ENCODE data around the gene FAM53B. TPM values are rescaled to one million over a fixed set of nuclear protein-coding genes. Genes with fewer than 3 reads are reported as not detected.
A peak's percentile ranks its signal among the peaks of the same experiment; 100 is the strongest.

The FAM53B gene
- total and polyA plus RNA-seq, 8 donors = 12.8 to 34.6 (median 23.0) TPM

DNA sequence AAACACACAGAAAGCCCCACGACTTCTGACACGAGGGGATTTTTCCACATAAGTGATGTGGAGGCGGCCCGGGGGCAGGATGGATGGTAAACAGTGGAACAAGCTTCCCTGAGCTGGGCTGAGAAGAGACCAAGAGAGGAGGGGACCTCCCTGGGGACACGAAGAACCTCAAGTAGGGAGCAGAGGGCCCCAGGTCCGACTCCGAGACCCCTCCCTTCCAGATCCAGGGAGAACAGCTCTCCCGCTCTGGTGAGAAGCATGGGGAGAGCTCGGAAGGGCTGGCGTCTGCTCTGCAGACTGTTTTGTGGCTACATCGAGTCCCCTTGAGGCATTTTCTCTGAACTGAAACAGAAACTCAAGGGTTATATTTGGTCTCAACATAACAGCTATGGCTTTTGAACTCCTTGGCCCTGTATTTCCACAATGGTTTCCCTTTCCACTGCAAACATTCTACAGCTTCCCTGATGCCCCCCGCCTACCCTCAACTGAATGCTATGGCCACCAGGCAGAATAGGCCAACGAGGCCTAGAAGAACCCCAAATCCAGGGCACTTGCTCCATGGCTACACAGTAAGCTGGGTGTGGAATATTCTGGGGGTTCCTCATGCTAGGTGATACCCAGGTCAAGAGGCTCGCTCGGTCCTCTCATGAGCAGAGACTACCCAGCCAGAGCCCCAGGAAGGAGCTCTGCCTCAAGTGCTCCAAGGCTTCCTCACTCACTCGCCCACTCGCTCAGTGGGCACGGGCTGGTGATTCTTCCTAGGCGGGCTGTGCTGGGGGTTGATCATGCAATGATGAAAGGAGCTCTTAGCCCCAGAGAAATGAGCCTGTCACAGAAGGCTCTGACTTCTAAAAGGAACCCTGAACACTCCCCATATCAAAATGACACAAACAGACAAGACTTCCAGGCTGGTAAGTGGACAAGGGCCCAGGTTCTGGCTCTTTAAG, 47.5 kb downstream of the FAM53B start:
- Histone ChIP-seq H3K4me1 (peaks cover 20 to 55% of the 10 kb centered on the region in 2 donors), H3K27ac (peak overlapping the region in 1 of 2 donors; percentile 68), H3K36me3 (peaks cover 0 to 33% of the 10 kb centered on the region in 2 donors), H3K9me3 (no peaks in the 10 kb centered on the region), H3K4me3 (no peak overlapping the region), H3K27me3 (no peaks in the 10 kb centered on the region)
- ATAC-seq = no peak
- intact Hi-C loops (cut with DNase I) = no loop called here
- TF ChIP-seq, protein P1, sequence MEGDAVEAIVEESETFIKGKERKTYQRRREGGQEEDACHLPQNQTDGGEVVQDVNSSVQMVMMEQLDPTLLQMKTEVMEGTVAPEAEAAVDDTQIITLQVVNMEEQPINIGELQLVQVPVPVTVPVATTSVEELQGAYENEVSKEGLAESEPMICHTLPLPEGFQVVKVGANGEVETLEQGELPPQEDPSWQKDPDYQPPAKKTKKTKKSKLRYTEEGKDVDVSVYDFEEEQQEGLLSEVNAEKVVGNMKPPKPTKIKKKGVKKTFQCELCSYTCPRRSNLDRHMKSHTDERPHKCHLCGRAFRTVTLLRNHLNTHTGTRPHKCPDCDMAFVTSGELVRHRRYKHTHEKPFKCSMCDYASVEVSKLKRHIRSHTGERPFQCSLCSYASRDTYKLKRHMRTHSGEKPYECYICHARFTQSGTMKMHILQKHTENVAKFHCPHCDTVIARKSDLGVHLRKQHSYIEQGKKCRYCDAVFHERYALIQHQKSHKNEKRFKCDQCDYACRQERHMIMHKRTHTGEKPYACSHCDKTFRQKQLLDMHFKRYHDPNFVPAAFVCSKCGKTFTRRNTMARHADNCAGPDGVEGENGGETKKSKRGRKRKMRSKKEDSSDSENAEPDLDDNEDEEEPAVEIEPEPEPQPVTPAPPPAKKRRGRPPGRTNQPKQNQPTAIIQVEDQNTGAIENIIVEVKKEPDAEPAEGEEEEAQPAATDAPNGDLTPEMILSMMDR (IDR thresholded peaks at IDR 0.05) = no peak
- no peak for DNase-seq

DNA sequence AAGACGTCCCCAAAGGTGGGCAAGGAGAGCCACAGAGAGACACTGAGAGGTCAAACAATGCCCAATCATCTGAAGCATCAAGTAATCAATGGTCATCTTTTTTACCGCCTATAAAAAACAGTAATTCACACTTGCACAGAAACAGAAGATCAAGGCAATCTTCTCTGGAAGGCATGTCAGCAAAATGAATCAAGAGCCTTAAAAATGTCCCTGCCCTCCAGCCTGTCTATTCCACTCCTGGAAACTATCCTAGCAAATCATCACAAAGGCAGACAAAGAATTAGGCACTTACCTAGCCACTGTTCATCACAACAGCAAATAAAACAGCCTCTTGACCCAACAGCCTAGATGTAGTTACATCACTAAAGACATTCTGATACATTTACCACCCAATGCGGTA, 48.9 kb downstream of the FAM53B start:
- Histone ChIP-seq H3K4me3 (no peak overlapping the region), H3K36me3 (peaks cover 0 to 34% of the 10 kb centered on the region in 2 donors), H3K4me1 (peaks cover 5 to 40% of the 10 kb centered on the region in 2 donors), H3K27me3 (no peaks in the 10 kb centered on the region), H3K27ac (no peak overlapping the region), H3K9me3 (no peaks in the 10 kb centered on the region)
- DNase-seq = no peak
- TF ChIP-seq, protein P1 (IDR thresholded peaks at IDR 0.05) = no peak
- no peak for ATAC-seq
- intact Hi-C loops (cut with DNase I) = no loop called here

DNA sequence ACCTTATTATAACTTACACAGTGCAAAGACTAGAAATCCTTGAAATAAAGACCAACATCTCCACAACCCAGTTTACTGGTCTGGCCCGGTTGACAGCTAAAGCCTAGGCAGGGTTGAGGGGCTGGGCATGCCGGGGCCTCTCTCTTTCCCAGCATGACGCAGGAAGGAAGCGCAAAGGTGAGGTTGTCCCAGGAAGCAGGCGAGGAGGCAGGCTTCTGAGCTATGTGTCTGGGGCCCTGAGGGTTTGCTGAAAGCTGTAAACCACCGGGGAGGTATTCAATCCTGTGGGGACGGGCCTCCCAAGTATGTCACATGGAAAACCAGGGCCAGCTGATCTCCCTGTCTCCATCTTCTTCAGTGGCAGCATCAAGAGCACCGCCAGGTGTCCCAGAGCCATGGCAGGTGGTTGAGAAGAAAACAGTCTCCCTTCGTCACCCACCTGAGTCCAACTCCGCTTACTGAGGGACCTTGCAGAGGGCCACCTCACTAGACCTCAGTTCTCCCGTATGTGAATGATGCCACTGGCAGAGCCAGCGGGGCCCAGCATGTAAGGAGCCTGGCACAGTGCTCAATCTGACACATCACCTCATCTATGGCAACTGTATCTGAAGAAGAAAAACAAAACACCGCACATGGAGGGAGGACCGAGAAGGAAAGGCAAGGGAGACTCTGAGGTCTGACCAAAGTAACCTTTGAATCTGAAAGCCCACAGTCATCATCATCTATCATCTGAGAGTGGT, 49.5 kb downstream of the FAM53B start:
- DNase-seq = no peak
- intact Hi-C loops (cut with DNase I) = no loop called here
- TF ChIP-seq, protein P1 (IDR thresholded peaks at IDR 0.05) = no peak
- peaks cover 0 to 40% of the 10 kb centered on the region in 2 donors for H3K36me3 ChIP-seq
- peaks cover 3 to 36% of the 10 kb centered on the region in 2 donors for H3K4me1 ChIP-seq
- H3K4me3 ChIP-seq = no peak overlapping the region
- peak overlapping the region in 1 of 2 donors; percentile 37 for H3K27ac ChIP-seq
- H3K9me3 ChIP-seq = no peaks in the 10 kb centered on the region
- no peak for ATAC-seq
- no peaks in the 10 kb centered on the region for H3K27me3 ChIP-seq

DNA sequence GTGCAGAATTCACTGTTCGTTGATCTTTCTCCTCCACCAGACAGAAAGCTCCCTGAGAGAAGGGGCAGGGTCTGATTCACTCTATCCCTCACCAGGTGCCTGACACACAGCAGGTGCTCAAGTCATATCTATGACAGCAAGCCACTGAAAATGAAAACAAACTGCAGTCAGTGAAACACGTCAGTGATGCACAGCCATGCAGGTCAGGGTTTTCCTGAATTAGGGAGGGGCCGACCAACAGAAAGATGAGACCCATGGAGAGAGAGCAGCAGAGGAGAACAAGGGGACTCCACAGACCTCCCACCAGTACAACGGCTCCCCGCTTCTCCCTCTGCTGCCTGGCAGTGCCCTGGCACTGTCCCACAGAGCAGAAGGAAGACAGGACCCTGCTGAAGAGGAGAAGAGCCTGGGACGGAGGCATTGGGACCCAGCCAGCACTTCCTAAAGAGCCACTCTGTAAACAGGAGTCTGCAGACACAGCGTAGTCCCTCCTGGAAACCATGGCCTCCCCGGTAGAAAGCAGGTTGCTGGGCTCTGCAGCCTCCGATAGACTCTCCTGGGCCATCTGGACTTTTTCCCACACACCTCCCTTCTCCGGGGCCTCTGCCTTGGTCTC, 50.3 kb downstream of the FAM53B start:
- H3K4me1 ChIP-seq = peaks cover 0 to 36% of the 10 kb centered on the region in 2 donors
- intact Hi-C loops (cut with DNase I) = no loop called here
- peak overlapping the region in 1 of 2 donors; percentile 37 for H3K27ac ChIP-seq
- no peaks in the 10 kb centered on the region for H3K27me3 ChIP-seq
- no peaks in the 10 kb centered on the region for H3K9me3 ChIP-seq
- no peak overlapping the region for H3K4me3 ChIP-seq
- H3K36me3 ChIP-seq = peaks cover 0 to 46% of the 10 kb centered on the region in 2 donors
- TF ChIP-seq, protein P1 (IDR thresholded peaks at IDR 0.05) = no peak
- DNase-seq (no peak), ATAC-seq (no peak)
